H9 (cell line): ENCODE results near the gene FAF1. TPM values are rescaled to one million over a fixed set of nuclear protein-coding genes. Genes with fewer than 3 reads are reported as not detected.
"Not testable (repeated sequence)": the region's sequence is repeated elsewhere in the genome, so short reads cannot be mapped to it uniquely, and the experiment has no call there.

Experiments
- DNase-seq: peaks from one replicate; pipeline ENCODE4 v3.0.0-alpha.2; 2017
- H2AFZ ChIP-seq: one replicate; pipeline ENCODE4 v1.6.1; 2013; ENCODE audit warnings: mild to moderate bottlenecking, low read length, control low read depth, moderate library complexity
- H2AK5ac ChIP-seq: 2 replicates; pipeline ENCODE4 v1.6.1; 2013; ENCODE audit warnings: low read length, control low read depth, mixed read lengths; ENCODE audit not compliant: insufficient read length
- H2BK120ac ChIP-seq: one replicate; pipeline ENCODE4 v1.6.1; 2013; ENCODE audit warnings: low read depth, mild to moderate bottlenecking, low read length, control low read depth, inconsistent platforms; ENCODE audit not compliant: poor library complexity, severe bottlenecking
- H2BK12ac ChIP-seq: 2 replicates; pipeline ENCODE4 v1.6.1; 2013; ENCODE audit warnings: low read length, control low read depth, mixed read lengths, low read depth; ENCODE audit not compliant: insufficient read length
- H2BK15ac ChIP-seq: 2 replicates; pipeline ENCODE4 v1.6.1; 2013; ENCODE audit warnings: low read depth, low read length, control low read depth
- H2BK20ac ChIP-seq: one replicate; pipeline ENCODE4 v1.6.1; 2013; ENCODE audit warnings: low read depth, mild to moderate bottlenecking, low read length, control low read depth, inconsistent platforms; ENCODE audit not compliant: poor library complexity, severe bottlenecking
- H2BK5ac ChIP-seq: 2 replicates; pipeline ENCODE4 v1.6.1; 2013; ENCODE audit warnings: low read length, control low read depth, mixed read lengths; ENCODE audit not compliant: insufficient read length
- H3K14ac ChIP-seq: 2 replicates; pipeline ENCODE4 v1.6.1; 2013; ENCODE audit warnings: low read length, control low read depth; ENCODE audit not compliant: insufficient read depth
- H3K18ac ChIP-seq: 2 replicates; pipeline ENCODE4 v1.6.1; 2013; ENCODE audit warnings: low read depth, mild to moderate bottlenecking, mixed read lengths, low read length, control low read depth; ENCODE audit not compliant: insufficient read length
- H3K23ac ChIP-seq: 2 replicates; pipeline ENCODE4 v1.6.1; 2013; ENCODE audit warnings: low read length, control low read depth, mixed read lengths, low read depth; ENCODE audit not compliant: insufficient read length
- H3K23me2 ChIP-seq: 2 replicates; pipeline ENCODE4 v1.6.1; 2013; ENCODE audit warnings: low read depth, mild to moderate bottlenecking, mixed read lengths, low read length, control low read depth; ENCODE audit not compliant: insufficient read length, poor library complexity, severe bottlenecking
- H3K27ac ChIP-seq: 2 replicates; pipeline ENCODE4 v1.5.1; 2013; ENCODE audit warnings: low read length, control low read depth, mixed read lengths, low read depth; ENCODE audit not compliant: insufficient read length
- H3K27me3 ChIP-seq: 2 replicates; pipeline ENCODE4 v1.6.1; 2013; ENCODE audit warnings: low read length, control low read depth, inconsistent platforms; ENCODE audit not compliant: insufficient read depth
- H3K4ac ChIP-seq: 2 replicates; pipeline ENCODE4 v1.6.1; 2013; ENCODE audit warnings: low read depth, mild to moderate bottlenecking, control low read depth, inconsistent platforms, low read length, moderate library complexity
- H3K4me1 ChIP-seq: 2 replicates; pipeline ENCODE4 v1.6.1; 2013; ENCODE audit warnings: low read length, control low read depth, inconsistent platforms; ENCODE audit not compliant: insufficient read depth
- H3K4me2 ChIP-seq: 2 replicates; pipeline ENCODE4 v1.6.1; 2013; ENCODE audit warnings: low read length, control low read depth, mixed read lengths; ENCODE audit not compliant: insufficient read length, insufficient read depth
- H3K56ac ChIP-seq: 2 replicates; pipeline ENCODE4 v1.6.1; 2013; ENCODE audit warnings: low read depth, mild to moderate bottlenecking, mixed read lengths, low read length, control low read depth; ENCODE audit not compliant: insufficient read length
- H3K79me1 ChIP-seq: 2 replicates; pipeline ENCODE4 v1.6.1; 2013; ENCODE audit warnings: low read depth, mild to moderate bottlenecking, moderate library complexity, low read length, control low read depth, inconsistent platforms; ENCODE audit not compliant: insufficient read depth, poor library complexity, severe bottlenecking
- H3K79me2 ChIP-seq: 2 replicates; pipeline ENCODE4 v1.6.1; 2013; ENCODE audit warnings: low read length, control low read depth, inconsistent platforms; ENCODE audit not compliant: insufficient read depth
- H3K9ac ChIP-seq: 2 replicates; pipeline ENCODE4 v1.6.1; 2013; ENCODE audit warnings: low read length, control low read depth, mixed read lengths; ENCODE audit not compliant: insufficient read length; ENCODE audit errors: extremely low read depth
- H3K9me3 ChIP-seq: one replicate; pipeline ENCODE4 v1.6.1; 2013; ENCODE audit warnings: low read depth, low read length, inconsistent platforms; ENCODE audit not compliant: control insufficient read depth
- H3T11ph ChIP-seq: one replicate; pipeline ENCODE4 v1.6.1; 2013; ENCODE audit warnings: mild to moderate bottlenecking, low read length, control low read depth, inconsistent platforms
- H4K20me1 ChIP-seq: one replicate; pipeline ENCODE4 v1.6.1; 2013; ENCODE audit not compliant: control insufficient read depth, insufficient read length, insufficient read depth
- H4K5ac ChIP-seq: 2 replicates; pipeline ENCODE4 v1.6.1; 2013; ENCODE audit warnings: low read depth, mild to moderate bottlenecking, mixed read lengths, low read length, control low read depth; ENCODE audit not compliant: insufficient read length
- H4K8ac ChIP-seq: replicated peaks from 2 replicates; pipeline ENCODE4 v1.6.1; 2013; ENCODE audit warnings: low read length, control low read depth, mixed read lengths, low read depth; ENCODE audit not compliant: insufficient read length
- H4K91ac ChIP-seq: 2 replicates; pipeline ENCODE4 v1.6.1; 2013; ENCODE audit warnings: low read depth, mild to moderate bottlenecking, moderate library complexity, mixed read lengths, low read length, control low read depth; ENCODE audit not compliant: insufficient read length
- H3K27ac Mint-ChIP-seq, 3 experiments: 2 replicates in 2 of 3; 3 replicates in 1 of 3; pipeline ENCODE4 v1.8.0; 2020 to 2021; ENCODE audit warnings: mixed read lengths in 3 of 3, mild to moderate bottlenecking in 1 of 3, moderate library complexity in 1 of 3
- H3K27me3 Mint-ChIP-seq: 2 replicates; pipeline ENCODE4 v1.8.0; 2021; ENCODE audit warnings: low read depth, mild to moderate bottlenecking, moderate library complexity, mixed read lengths
- H3K36me3 Mint-ChIP-seq, 3 experiments: 2 replicates in 2 of 3; 3 replicates in 1 of 3; pipeline ENCODE4 v1.8.0; 2020 to 2021; ENCODE audit warnings: low read depth in 3 of 3, mixed read lengths in 3 of 3; ENCODE audit not compliant: insufficient read depth in 1 of 3
- H3K4me1 Mint-ChIP-seq, 2 experiments: 2 replicates each; pipeline ENCODE4 v1.8.0; 2020; ENCODE audit warnings: mixed read lengths in 2 of 2
- H3K4me3 Mint-ChIP-seq, 2 experiments: 2 replicates in 1 of 2; 3 replicates in 1 of 2; pipeline ENCODE4 v1.8.0; 2020 to 2021; ENCODE audit warnings: mild to moderate bottlenecking in 2 of 2, mixed read lengths in 2 of 2, moderate library complexity in 1 of 2
- H3K9me3 Mint-ChIP-seq, 2 experiments: 2 replicates in 1 of 2; 3 replicates in 1 of 2; pipeline ENCODE4 v1.8.0; 2020; ENCODE audit warnings: mild to moderate bottlenecking in 2 of 2, mixed read lengths in 2 of 2, moderate library complexity in 1 of 2
- CTCF ChIP-seq: fragments of 200-600 bp; sonication (generic); conservative IDR thresholded peaks from 3 replicates; pipeline ENCODE4 v1.8.0; 2021; ENCODE audit warnings: antibody characterized with exemption, mild to moderate bottlenecking
- WGBS: extraction: QIAGEN DNeasy Blood & Tissue Kit; methylation state at CpG from one replicate; pipeline ENCODE4 v1.1.7; 2013; ENCODE audit warnings: missing lambda C conversion rate, low lambda C conversion rate, mixed read lengths; ENCODE audit not compliant: insufficient read length; ENCODE audit errors: extremely low coverage; 5-methylcytosine and 5-hydroxymethylcytosine counted together
- total RNA-seq: library from RNA; stranded (reverse); gene quantifications from 2 replicates; pipeline ENCODE4 v1.2.1, GENCODE V29; 2021

The FAF1 gene
- total RNA-seq, 1 experiment from 2014 or later: 60.8 TPM

DNA sequence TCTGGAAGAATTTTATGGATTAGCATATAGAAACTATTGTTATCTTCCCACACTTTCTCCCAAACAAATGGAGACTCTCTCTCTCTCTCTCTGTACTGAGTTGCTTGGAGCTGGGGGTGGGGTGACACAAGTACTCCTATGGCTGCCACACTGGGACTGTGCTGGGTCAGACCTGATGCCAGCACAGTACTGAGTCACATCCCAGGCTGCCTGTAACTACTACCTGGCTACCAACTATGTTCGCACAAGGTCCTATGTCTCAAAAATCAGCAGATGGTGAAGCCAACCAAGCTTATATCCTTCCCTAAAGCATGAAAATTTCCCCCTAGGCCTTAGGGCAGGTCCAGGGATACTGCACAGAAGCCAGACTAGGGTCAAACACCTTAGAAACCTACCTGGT is 66.6 kb downstream of the FAF1 start:
- peaks cover 18 to 55% of the 10 kb centered on the region in 2 experiments for H3K9me3 Mint-ChIP-seq
- Histone ChIP-seq H3K14ac (no peak overlapping the region), H3K27ac (no peak overlapping the region), H3K4ac (no peak overlapping the region), H2AK5ac (no peak overlapping the region), H4K8ac (no peak overlapping the region), H2BK5ac (no peak overlapping the region), H4K91ac (no peak overlapping the region), H3K18ac (no peak overlapping the region), H2BK20ac (no peak overlapping the region), H3K9ac (no peak overlapping the region), H2BK12ac (no peak overlapping the region), H4K5ac (no peak overlapping the region), H3K9me3 (no peaks in the 10 kb centered on the region), H4K20me1 (no peaks in the 10 kb centered on the region), H2AFZ (no peak overlapping the region), H3K23ac (no peak overlapping the region), H3K56ac (no peak overlapping the region), H3K4me2 (no peak overlapping the region), H3T11ph (no peak overlapping the region), H3K23me2 (no peaks in the 10 kb centered on the region), H2BK15ac (no peak overlapping the region), H3K79me1 (peaks cover 4% of the 10 kb centered on the region), H2BK120ac (no peak overlapping the region), H3K79me2 (peaks cover 3% of the 10 kb centered on the region; the same call in 1 of the 2 replicates), H3K27me3 (no peaks in the 10 kb centered on the region), H3K4me1 (no peaks in the 10 kb centered on the region)
- H3K4me1 Mint-ChIP-seq: no peaks in the 10 kb centered on the region
- H3K27ac Mint-ChIP-seq: no peak overlapping the region; a peak in 1 of 7 replicates
- TF ChIP-seq CTCF: no peak
- peaks cover 16 to 24% (median 21%) of the 10 kb centered on the region in 3 experiments for H3K36me3 Mint-ChIP-seq
- no CpG with 5 or more reads among the region's 1 CpG for WGBS
- no peak for DNase-seq
- no peaks in the 10 kb centered on the region for H3K27me3 Mint-ChIP-seq
- H3K4me3 Mint-ChIP-seq: no peak overlapping the region

DNA sequence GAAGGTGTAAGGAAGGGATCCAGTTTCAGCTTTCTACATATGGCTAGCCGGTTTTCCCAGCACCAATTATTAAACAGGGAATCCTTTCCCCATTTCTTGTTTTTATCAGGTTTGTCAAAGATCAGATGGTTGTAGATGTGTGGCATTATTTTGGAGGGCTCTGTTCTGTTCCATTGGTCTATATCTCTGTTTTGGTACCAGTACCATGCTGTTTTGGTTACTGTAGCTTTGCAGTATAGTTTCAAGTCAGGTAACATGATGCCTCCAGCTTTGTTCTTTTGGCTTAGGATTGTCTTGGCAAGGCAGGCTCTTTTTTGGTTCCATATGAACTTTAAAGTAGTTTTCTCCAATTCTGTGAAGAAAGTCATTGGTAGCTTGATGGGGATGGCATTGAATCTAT is 72.5 kb downstream of the FAF1 start:
- H2BK15ac ChIP-seq, DNase-seq, H3K9me3 ChIP-seq, H3K9ac ChIP-seq, H4K8ac ChIP-seq, H3K27ac Mint-ChIP-seq, H4K20me1 ChIP-seq, H3K56ac ChIP-seq, H3T11ph ChIP-seq, H3K4me1 Mint-ChIP-seq, H3K79me1 ChIP-seq, H3K23me2 ChIP-seq, H3K4me3 Mint-ChIP-seq, H3K14ac ChIP-seq, H2BK20ac ChIP-seq, H3K36me3 Mint-ChIP-seq, H2BK5ac ChIP-seq, H3K27me3 Mint-ChIP-seq, H2AK5ac ChIP-seq, H3K27me3 ChIP-seq, H4K91ac ChIP-seq, H2BK12ac ChIP-seq, H3K27ac ChIP-seq, H3K4me1 ChIP-seq, H2AFZ ChIP-seq, H3K4me2 ChIP-seq, H4K5ac ChIP-seq, H3K79me2 ChIP-seq, H3K18ac ChIP-seq, H2BK120ac ChIP-seq, H3K4ac ChIP-seq, H3K23ac ChIP-seq: not testable (repeated sequence)
- no CpG with 5 or more reads among the region's 1 CpG for WGBS
- peaks cover 12 to 38% of the 10 kb centered on the region in 2 experiments for H3K9me3 Mint-ChIP-seq
